GM19452 (cell line): Measurements from ENCODE around the gene FSTL4.
"Not testable (repeated sequence)": the region's sequence is repeated elsewhere in the genome, so short reads cannot be mapped to it uniquely, and the experiment has no call there.

ENCODE experiments used
- ATAC-seq: cut with Tn5 transposase; IDR thresholded peaks from one replicate; pipeline ENCODE4 v1.9.1; 2021; ENCODE audit not compliant: unreplicated experiment

The FSTL4 gene

GRCh38 chr5:133233616-133234015 lies 378.7 kb downstream of the FSTL4 start:
- ATAC-seq: no peak

- ATAC-seq: no peak
These were observed 379.4 kb downstream of the FSTL4 start for GRCh38 chr5:133232911-133233310.

DNA sequence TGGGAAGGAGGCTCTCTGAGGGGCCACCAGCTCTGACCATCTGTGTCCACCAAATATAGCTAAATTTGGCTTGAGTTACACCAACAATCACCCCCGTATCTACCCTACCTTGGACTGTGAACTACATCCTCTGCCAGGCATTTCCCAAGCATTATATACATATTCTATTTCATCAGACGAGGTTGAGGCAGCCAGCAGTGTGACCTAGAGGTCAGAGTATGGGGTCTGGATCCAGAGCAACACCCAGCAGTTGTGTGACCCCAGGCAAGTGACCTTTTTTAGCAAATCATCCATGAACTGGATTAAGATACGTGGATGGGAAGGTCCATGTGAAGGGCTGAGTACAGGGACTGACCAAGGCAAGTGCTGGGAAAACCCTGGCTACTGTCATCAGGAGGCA lies 379.9 kb downstream of the FSTL4 start:
- no peak for ATAC-seq

DNA sequence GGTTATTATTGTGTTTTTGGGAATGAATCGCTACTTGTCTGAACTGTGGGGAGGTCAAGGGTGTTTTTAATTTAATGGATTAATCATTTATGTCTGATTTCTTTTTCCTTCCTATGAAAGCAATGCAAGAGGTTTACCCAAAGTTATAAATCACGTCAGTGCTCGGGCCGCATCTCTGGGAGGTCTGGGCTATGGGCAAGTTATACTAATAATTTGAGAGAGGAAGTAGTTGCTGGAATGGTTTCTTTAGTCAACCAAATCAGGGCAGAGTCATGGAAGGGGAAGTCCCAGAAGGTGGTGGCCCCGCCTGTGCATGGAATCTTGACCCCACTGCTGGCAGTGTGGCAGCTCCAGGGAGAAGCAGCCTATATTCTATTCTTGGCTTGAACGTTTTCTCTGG lies 380.3 kb downstream of the FSTL4 start:
- ATAC-seq: no peak

DNA sequence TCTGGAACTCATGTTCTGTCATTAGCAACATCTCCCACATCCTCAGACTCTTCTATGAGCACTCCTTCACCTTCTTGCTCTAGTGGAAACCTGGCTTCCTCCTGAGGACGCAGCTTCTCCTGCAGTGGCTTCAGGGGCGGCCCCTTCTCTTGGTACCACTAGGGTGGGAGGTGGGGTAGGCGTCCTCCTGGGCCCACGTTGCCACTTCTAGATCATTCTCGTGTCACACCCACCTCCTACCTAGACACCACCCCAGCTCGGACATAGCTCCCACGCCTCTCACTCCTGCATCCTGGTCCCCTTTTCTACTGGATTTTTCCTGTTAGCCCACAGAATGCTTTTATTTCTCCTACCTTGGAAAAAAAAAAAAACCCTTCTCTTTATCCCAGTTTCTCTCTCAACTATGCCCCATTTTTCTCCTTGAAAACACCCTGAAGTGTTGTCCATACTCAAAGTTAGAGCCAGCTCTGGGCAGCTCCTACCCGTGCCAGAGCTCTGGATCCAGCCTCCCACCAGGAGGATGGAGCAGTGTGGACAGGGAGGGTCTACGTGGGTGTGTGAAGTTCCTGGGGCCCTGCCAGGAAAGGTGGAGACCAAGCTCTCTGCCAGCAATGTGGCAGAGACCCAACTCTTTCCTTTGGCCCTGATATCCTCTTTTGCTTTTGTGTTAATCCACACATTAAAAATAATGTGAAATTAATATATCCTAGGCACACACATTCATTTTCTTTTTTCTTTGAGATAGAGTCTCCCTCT lies 381.3 kb downstream of the FSTL4 start:
- no peak for ATAC-seq

GRCh38 chr5:133229931-133230664 lies 382.2 kb downstream of the FSTL4 start:
- no peak for ATAC-seq

DNA sequence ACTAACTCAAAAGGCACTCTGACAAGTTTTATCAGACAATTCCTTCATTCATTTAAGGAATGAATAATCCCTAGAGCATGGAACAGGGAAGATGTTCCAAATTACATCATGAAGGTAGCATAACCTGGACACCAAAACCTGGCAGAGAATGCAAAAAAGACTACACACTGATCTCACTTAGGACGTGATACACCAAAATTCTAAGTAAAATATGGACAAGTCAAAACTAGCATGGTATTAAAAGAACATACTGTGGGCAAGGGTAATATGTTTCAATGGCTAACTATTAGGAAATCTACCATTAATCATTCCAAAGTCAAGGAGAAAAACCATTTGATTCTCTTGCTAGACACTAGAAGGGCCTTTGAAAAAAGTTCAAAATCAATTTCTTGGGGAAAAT lies 384.0 kb downstream of the FSTL4 start:
- no peak for ATAC-seq

DNA sequence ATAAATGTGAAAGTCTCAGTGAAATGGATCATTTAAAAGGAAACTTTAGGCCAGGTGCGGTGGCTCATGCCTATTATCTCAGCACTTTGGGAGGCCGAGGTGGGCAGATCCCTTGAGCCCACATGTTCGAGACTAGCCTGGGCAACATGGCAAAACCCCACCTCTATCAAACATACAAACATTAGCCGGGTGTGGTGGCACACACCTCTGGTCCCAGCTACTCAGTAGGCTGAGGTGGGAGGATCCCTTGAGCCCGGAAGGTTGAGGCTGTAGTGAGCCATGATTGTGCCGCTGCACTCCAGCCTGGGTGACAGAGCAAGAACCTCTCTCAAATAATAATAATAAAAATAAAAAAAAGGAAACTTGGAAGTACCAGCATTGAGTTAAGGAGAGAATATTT lies 384.4 kb downstream of the FSTL4 start:
- no peak for ATAC-seq

- ATAC-seq: no peak
These were observed 385.3 kb downstream of the FSTL4 start for GRCh38 chr5:133227082-133227481.

DNA sequence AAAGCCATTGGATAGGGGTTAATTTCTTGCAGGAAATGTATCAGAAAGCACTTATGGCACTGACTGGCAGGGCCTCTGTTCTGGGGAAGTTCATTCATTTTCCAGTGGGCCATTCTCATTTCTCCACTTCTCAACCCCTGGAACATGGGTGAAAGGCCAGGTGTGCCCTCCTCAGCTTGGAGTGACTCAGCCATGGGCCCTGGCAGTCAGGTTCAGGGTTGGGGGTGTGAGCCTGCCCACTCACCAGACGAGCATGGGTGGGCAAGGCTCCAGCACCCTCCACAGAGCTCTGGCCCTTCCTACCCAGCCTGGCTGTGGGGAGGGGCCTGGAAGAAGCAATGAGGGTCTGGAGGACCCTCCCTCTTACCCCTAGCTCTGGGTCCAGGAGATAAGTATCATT lies 386.2 kb downstream of the FSTL4 start:
- ATAC-seq: no peak

DNA sequence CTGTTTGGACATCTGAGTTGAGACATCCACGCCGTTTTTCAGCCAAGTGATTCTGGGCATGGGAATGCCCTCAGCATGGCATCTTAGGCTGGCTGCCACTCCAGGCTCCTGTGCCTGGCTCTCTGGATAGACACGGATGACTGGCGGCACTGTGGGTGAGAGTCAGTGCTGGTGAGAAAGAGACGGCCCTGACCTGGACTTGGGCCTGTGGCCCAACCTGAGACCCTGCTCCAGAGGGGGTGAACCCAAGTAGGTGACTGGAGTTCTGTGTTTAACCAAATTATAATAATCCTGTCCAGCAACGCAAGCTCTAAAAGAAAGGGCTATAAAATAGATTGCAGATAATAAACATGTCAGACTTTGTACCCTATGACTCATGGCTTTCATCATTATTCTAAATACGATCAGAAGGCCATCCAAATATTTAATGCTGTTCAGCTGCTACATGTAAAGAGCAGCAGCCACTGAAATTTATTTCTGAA lies 386.6 kb downstream of the FSTL4 start:
- no peak for ATAC-seq

DNA sequence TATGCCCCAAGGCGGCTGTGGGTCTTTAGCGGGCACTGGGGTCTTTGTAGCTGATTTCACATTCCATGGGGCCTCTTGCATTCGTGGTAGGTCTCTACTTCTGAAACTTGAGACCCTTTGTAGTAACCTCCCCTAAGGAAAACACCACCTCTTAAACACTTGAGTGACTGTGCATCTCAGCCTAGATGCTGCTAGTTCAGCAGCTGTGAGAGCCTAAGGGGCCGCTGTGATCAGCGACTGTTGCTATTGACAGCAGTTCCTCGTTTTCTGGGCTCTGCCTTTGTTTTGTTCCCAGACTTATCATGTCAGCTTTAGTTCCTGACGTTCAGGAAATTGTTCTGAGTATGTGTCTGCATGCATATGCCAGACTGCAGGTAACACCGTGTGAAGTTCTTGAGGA lies 389.4 kb downstream of the FSTL4 start:
- no peak for ATAC-seq

DNA sequence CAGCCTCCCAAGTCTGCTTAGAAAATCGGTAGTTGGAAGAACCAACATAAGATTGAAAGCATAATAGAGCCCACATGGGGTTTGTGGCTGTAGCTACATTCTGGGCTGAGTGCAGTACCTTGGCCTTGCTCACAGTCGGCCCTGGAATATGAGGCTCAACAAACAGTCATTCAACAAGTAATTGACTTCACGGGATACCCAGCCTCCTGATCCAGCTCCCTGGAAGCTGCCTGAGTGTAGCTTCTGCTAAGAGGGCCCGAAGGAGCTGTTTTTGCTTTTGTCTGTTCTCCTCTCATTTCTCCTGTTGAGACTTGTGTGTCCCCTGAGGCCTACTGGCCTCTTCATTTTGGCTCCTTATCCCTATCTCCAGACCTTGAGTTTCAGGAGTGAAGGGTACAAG lies 389.8 kb downstream of the FSTL4 start:
- ATAC-seq: no peak

DNA sequence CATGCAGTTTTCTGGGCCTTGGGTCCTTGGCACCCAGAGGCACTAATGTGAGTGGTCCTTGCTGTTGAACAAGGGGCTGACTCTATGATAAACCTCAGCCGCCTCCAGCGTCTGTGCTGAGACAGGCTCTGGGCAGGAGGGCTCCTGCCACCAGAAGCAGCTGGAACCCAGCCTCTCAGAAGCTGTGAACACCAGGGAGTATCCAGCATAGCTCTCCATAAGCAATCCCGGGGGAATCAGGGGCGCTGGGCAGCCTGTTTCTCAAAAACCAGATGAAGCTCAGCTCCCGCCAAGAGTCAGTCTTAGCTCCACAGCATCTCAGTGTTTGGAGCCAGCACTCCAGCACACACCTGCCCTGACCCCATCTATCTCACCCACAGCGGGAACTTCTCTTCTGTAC lies 390.3 kb downstream of the FSTL4 start:
- ATAC-seq: no peak

DNA sequence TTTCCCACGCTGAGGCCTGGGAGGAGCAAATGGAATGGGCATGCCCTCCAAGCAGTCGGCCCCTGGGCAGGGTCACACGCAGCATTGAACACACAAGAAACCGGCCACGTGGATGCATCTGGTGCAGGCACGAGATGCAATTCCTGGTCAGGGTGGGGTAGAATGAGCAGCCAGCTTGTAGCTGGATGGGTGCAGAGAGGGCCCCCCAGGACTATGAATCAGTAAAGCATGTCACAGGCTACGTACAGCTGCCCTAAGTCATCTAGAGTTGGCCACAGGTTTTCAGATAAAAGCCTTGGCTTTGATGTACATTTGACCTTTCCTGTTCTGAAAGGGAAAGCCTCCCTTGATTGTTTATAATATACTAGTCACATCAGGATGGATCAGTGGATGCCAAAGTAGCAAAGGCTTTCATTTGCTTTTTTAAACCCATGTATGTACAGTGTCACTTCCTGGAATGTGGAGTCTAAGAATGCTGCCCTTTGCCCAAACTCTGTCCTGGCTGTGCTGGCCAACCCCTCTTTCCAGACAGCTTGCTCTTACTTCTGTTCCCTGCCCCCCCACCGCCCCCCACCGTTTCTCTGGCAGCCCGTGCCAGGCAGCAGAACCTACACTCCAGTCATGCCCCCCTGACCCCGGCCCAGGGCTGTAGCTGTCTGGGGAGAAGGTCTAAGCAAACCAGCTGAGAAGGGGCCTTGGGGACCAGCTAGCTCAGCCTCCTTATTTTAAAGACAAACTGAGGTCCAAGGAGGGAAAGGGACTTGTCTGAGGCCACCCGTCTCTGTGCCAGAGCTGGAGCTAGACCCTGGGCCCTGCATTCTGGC lies 391.3 kb downstream of the FSTL4 start:
- no peak for ATAC-seq

DNA sequence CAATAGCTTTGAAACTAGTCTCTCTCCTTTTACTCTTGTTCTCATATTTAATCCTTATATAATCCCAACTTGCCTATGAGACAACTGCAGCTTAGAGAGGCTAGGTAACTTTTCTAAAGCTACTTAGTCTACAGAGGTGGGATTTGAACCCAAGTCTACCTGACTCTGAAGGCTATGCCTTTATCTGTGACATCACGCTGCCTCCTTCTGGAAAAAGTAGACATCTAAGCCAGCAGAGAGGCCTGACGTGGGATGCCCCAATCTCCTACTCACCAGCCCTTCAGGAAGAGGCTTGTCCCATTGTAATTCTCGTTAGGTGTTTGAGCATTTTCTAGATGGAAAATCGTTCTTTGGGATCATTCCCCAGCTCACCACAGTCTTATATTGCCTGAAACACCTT lies 393.0 kb downstream of the FSTL4 start:
- ATAC-seq: no peak

DNA sequence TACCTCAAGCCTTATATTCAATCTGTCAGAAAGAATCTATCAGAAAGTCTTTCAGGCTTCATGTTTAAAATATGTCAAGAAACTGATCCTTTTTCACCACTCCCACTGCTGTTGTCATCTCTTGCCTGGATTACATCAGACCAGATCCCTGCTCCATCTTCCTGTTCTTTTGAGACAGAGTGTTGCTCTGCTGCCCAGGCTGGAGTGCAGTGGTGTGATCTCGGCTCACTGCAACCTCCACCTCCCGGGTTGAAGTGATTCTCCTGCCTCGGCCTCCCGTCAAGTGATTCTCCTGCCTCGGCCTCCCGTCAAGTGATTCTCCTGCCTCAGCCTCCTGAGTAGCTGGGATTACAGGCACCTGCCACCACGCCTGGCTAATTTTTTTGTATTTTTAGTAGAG lies 396.2 kb downstream of the FSTL4 start:
- not testable (repeated sequence) for ATAC-seq

GRCh38 chr5:133214153-133214820 lies 398.1 kb downstream of the FSTL4 start:
- no peak for ATAC-seq

GRCh38 chr5:133205649-133206048 lies 406.7 kb downstream of the FSTL4 start:
- ATAC-seq: no peak

DNA sequence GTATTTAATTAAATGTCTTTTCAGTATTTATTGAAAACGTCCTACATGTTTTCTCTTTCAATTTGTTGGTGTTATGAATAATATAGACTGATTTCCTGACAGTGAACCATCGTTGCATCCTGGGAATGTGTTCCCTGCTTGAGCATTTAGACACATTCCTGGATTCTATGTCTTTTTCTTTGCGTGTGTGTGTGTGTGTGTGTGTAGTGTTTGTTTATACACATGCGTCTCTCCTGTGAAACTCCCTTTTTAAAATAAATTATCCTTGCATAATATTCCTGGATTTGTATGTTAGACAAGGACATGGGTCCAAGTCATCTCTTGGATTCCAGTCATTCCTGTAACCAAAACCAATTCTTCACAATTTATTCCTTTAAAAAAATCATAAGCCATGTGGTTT lies 407.1 kb downstream of the FSTL4 start:
- ATAC-seq: no peak
